HCT116 (cell line): ENCODE data around the gene FBH1.

Experiments used
- ATF3 ChIP-seq: IDR thresholded peaks from 2 replicates; pipeline ENCODE4 v1.6.1; 2012
- CEBPB ChIP-seq: IDR thresholded peaks from 2 replicates; pipeline ENCODE4 v1.6.1; 2012; ENCODE audit warnings: low read depth
- ELF1 ChIP-seq: IDR thresholded peaks from 2 replicates; pipeline ENCODE4 v1.6.1; 2012; ENCODE audit warnings: low read depth, borderline replicate concordance
- EZH2 ChIP-seq: fragments of 200-600 bp; sonication (generic); IDR thresholded peaks from 2 replicates; pipeline ENCODE4 v1.6.1; 2017; ENCODE audit warnings: antibody characterized with exemption, mixed run types
- POLR2A ChIP-seq: IDR thresholded peaks from 2 replicates; pipeline ENCODE4 v1.7.0; 2011; ENCODE audit warnings: borderline replicate concordance; ENCODE audit not compliant: insufficient read depth, insufficient read length; ENCODE audit errors: extremely low read depth
- RAD21 ChIP-seq: IDR thresholded peaks from 2 replicates; pipeline ENCODE4 v1.6.1; 2012; ENCODE audit warnings: low read depth, mild to moderate bottlenecking
- TF ChIP-seq, protein P1 (sequence below), 3 experiments: fragments of 200-600 bp in 1 of 3; sonication (generic) in 1 of 3; IDR thresholded peaks in 2 of 3; conservative IDR thresholded peaks in 1 of 3; 2 replicates each; pipeline ENCODE4 v1.5.1; 2012 to 2017; ENCODE audit warnings: low read depth in 2 of 3, low read length in 2 of 3, antibody characterized with exemption in 1 of 3, borderline replicate concordance in 1 of 3, control low read depth in 1 of 3, mild to moderate bottlenecking in 1 of 3, mixed read lengths in 1 of 3, mixed run types in 1 of 3, moderate library complexity in 1 of 3; ENCODE audit not compliant: insufficient read depth in 1 of 3
- TF ChIP-seq, protein P2 (sequence below): IDR thresholded peaks from 2 replicates; pipeline ENCODE4 v1.6.1; 2012; ENCODE audit warnings: low read depth

DNA sequence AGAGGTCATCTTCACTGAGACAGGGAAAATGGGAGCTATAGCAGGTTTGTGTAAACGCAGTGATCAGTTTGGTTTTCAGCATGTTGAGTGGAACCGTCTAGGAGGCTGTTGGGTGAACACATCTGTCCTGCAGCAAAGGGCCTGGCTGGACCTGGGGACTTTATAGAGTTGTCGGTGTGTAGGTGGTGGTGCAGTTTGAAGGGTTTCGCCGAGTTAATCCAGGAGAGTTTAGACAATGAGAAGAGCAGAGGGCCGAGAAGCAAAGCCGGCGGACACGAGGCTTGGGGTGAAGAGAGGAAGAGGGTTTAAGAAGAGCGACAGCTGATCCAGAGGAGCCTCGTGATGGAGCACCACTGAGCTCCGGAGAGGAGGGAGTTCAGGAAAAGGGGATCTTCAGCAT, 48.2 kb downstream of the FBH1 start:
- TF ChIP-seq, protein P1, sequence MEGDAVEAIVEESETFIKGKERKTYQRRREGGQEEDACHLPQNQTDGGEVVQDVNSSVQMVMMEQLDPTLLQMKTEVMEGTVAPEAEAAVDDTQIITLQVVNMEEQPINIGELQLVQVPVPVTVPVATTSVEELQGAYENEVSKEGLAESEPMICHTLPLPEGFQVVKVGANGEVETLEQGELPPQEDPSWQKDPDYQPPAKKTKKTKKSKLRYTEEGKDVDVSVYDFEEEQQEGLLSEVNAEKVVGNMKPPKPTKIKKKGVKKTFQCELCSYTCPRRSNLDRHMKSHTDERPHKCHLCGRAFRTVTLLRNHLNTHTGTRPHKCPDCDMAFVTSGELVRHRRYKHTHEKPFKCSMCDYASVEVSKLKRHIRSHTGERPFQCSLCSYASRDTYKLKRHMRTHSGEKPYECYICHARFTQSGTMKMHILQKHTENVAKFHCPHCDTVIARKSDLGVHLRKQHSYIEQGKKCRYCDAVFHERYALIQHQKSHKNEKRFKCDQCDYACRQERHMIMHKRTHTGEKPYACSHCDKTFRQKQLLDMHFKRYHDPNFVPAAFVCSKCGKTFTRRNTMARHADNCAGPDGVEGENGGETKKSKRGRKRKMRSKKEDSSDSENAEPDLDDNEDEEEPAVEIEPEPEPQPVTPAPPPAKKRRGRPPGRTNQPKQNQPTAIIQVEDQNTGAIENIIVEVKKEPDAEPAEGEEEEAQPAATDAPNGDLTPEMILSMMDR (IDR thresholded peaks at IDR 0.05 in 2 of 3, conservative IDR thresholded peaks at IDR 0.05 in 1 of 3; ENCODE audit: borderline replicate concordance in 1 of 3, insufficient read depth in 1 of 3, low read depth in 2 of 3, low read length in 2 of 3): no peak
- TF ChIP-seq, protein P2, sequence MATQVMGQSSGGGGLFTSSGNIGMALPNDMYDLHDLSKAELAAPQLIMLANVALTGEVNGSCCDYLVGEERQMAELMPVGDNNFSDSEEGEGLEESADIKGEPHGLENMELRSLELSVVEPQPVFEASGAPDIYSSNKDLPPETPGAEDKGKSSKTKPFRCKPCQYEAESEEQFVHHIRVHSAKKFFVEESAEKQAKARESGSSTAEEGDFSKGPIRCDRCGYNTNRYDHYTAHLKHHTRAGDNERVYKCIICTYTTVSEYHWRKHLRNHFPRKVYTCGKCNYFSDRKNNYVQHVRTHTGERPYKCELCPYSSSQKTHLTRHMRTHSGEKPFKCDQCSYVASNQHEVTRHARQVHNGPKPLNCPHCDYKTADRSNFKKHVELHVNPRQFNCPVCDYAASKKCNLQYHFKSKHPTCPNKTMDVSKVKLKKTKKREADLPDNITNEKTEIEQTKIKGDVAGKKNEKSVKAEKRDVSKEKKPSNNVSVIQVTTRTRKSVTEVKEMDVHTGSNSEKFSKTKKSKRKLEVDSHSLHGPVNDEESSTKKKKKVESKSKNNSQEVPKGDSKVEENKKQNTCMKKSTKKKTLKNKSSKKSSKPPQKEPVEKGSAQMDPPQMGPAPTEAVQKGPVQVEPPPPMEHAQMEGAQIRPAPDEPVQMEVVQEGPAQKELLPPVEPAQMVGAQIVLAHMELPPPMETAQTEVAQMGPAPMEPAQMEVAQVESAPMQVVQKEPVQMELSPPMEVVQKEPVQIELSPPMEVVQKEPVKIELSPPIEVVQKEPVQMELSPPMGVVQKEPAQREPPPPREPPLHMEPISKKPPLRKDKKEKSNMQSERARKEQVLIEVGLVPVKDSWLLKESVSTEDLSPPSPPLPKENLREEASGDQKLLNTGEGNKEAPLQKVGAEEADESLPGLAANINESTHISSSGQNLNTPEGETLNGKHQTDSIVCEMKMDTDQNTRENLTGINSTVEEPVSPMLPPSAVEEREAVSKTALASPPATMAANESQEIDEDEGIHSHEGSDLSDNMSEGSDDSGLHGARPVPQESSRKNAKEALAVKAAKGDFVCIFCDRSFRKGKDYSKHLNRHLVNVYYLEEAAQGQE: no peak
- TF ChIP-seq ELF1 (no peak), RAD21 (no peak), ATF3 (no peak), CEBPB (no peak), POLR2A (no peak), EZH2 (no peak)
